Measurements from ENCODE around the gene STAU1.
A peak's percentile ranks its signal among the peaks of the same experiment; 100 is the strongest.

The STAU1 gene, protein sequence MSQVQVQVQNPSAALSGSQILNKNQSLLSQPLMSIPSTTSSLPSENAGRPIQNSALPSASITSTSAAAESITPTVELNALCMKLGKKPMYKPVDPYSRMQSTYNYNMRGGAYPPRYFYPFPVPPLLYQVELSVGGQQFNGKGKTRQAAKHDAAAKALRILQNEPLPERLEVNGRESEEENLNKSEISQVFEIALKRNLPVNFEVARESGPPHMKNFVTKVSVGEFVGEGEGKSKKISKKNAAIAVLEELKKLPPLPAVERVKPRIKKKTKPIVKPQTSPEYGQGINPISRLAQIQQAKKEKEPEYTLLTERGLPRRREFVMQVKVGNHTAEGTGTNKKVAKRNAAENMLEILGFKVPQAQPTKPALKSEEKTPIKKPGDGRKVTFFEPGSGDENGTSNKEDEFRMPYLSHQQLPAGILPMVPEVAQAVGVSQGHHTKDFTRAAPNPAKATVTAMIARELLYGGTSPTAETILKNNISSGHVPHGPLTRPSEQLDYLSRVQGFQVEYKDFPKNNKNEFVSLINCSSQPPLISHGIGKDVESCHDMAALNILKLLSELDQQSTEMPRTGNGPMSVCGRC

DNA sequence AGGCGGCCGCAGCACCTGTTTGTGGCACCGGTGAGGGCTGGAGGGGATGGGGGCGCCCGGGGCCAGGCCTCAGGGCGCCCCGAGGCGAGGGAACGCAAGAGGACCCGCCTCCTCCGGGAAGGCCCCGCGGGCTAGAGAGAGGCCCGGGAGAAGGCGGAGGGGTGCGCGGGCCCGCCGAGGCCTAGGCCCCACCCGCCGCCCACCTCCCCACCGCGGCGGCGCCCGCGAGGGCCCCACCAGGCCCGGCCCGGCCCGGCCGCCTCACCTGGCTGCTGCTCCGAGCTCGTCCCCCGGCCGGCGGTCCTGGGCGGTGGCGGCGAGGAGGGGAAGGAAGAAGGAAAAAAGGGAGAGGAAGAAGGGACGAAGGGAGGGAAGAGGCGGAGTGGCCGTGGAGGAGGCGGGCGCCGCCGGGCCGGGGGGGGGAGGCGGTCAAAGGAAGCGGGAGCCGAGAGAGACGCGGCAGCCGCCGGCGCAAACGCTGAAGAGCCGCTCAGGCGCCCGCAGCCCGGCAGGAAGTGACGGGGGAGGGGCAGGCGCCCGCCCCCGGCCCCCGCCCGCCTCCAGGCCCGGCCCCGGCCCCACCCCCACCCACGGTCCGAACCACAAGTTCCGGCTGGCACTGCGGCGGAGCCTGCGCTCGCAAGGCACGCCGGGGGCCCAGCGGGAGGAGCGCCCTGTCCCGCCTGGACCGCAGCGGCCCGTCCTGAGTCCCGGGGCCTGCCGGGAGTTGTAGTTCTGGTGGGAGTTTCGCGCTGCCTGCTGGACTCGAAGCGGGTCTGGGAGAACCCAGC, at the start of gene STAU1:
STAU1 (minus strand) TSS at position 484 of the 791 bp plus-strand sequence. CDS start 22,133 bp downstream, outside the sequence.
- DNase-seq = peak; percentile 94

DNA sequence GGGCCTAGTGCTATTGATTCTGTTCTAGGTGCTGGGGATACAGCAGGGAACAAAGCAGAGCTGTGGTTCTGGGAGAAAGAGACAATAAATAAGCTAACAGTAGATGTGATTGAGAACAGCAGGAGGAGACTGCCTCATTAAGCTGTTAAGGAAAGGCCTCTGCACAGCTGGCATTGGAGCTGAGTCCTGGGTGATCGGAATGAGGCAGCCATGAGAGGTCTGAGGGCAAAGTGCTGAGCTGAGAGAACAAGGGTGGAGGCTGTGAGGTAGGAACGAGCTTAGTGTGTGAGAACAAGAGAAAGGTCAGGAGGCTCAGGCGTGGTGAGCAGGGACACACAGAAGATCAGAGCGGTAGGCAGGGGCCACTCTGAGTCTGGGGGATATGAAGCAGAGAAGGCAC, 49.4 kb upstream of the STAU1 start:
- DNase-seq = no peak

DNA sequence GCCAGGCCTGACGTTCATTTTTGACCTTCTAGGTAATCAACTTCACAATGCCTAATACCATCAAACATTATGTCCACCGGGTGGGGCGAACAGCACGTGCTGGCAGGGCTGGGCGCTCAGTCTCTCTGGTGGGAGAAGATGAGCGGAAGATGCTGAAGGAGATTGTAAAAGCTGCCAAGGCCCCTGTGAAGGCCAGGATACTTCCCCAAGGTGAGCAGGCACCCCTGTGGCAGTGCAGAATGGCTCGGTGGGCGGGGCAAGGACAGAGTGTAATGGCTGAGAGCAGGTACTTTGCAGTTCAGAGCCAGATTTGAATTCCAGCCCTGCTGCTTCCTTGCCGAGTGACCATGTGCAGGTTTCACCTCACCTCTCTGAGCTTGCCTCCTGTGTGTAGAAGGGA, 48.2 kb upstream of the STAU1 start:
- no peak for DNase-seq

DNA sequence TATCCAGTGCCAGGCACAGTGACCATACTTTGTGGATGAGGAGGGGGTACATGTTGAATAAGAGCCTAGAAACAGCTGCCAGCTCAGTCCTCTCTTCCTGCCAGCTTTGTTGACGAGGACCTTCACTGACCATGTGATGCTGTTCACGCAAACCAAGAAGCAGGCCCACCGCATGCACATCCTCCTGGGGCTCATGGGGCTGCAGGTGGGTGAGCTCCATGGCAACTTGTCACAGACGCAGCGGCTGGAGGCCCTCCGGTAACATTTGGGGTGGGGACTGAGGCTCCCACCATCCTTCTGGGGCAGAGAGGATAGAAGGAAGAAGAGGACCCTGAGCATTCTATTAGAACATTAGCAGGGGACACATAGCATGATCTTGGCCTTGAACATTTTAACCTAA, 46.7 kb upstream of the STAU1 start:
- no peak for DNase-seq

DNA sequence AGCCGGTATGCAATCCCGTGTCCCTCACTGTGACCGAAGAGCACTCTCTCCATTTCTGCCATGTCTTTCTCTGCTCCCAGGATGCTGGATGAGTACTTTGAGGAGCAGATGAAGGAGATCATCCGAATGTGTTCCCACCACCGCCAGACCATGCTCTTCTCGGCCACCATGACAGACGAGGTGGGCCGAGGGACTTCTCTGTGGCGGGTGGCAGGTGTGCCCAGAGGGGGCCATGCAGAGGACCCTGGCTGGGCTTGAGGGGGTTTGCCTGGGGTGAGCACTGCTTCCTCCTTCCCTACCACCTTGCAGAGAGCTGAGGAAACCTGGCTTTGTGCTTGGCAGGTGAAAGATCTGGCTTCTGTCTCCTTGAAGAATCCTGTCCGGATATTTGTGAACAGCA, 45.1 kb upstream of the STAU1 start:
- DNase-seq = no peak

DNA sequence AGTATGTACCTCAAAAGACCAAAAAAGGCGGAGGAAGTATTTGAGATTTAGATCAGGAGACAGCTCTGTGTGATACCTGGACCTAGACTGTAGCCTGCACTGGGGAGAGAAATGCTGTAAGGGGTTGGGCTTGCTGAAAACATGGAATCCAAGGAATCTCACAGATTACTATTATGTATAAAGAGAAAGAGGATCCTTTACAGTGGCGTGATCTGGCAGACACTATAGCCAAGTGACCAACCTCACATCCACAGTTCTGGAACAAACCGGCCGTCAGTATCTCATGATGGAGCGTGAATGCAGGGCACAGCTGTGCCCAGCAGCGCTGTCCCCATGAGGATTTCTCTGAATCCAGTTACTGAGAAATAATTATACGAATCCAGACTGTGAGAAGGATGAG, 43.3 kb upstream of the STAU1 start:
- no peak for DNase-seq

DNA sequence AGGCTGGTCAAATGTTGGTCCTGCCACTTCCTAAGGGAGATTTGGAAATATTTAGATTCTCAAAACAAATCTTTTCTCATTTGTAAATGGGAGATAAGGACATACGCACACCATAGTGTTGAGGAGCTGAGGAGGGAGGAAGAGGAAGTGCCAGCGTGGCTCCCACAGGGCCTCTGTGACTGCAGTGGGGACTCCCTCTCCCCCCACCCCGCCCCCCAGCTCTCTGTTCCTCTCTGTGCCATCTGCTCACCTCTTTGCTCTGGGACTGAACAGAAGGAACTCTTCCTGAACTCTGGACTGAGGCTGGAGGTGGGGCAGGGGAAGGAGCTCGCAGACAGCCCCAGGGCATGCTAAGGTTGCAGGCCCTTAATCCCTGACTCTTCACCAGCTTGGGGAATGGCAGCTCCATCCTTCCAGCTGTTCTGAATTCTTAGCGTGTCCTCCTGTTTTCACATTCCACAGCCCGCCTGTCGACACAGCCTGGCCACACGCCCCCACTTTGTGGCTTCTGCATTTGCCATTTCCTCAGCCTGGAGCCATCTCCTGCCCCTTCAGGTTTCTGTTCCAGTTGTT, 42.5 kb upstream of the STAU1 start:
- no peak for DNase-seq

DNA sequence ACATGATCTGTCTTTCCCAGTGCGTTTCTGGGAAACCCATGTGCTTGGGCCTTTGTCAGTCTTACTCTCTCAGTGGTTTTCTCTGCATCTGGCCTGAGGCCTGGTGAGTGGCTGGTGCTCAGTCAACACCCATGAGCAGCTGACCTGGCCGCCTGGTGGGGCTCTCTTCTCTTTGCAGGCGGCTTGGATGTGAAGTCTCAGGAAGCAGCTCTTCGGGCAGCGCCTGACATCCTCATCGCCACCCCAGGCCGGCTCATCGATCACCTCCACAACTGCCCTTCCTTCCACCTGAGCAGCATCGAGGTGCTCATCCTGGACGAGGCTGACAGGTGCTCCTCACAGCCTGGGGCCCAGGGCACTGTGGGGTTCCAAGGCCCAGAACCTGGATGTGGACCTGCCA, 41.9 kb upstream of the STAU1 start:
- DNase-seq = no peak

DNA sequence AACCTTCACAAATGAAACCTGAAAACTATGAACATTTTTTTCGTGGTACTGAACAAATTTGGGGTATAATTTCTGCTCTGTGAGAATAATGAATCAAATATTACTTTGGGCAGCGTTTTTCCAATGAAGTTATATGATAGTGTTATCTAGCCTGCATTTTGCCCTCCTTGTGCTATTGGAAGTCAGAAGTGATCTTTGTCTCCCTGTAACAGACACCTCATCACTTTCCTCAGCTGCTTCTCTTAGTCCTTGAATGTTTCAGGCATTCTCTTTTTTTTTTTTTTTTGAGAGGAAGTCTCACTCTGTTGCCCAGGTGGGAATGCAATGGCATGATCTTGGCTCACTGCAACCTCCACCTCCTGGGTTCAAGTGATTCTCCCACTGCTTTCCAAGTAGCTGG, 41.2 kb upstream of the STAU1 start:
- no peak for DNase-seq

DNA sequence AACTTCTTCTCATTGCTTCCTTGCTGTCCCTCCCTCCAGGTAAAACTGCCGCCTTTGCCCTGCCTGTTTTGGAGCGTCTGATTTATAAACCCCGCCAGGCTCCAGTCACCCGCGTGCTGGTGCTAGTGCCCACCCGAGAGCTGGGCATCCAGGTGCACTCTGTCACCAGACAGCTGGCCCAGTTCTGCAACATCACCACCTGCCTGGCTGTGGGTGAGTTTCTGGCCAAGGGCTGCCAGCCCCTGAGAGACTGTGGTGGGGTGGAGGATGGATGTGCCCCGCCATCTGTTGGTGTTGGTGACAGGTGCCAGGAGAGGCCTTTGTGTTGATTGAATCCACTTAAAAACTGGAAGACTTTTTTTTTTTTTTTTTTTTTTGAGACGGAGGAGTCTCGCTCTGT, 40.5 kb upstream of the STAU1 start:
- no peak for DNase-seq

DNA sequence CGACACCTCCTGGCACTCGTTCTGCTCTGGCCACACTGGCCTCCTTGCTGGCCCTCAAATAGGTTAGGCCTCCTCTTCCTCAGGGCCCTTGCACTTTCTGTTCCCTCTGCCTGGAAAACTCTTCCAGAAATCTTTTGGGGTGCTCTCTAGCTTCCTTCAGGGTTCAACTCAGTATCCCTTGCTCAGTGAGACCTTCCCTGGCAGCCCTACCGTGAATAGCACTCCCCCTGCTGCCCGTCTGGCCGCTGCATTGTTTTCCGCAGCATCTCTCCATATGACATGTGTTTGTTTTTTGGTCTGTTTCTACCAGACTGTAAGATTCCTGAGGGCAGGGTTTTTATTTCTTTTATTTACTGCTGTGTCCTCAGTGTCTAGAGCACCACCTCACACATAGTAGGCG, 37.8 kb upstream of the STAU1 start:
- DNase-seq = no peak

DNA sequence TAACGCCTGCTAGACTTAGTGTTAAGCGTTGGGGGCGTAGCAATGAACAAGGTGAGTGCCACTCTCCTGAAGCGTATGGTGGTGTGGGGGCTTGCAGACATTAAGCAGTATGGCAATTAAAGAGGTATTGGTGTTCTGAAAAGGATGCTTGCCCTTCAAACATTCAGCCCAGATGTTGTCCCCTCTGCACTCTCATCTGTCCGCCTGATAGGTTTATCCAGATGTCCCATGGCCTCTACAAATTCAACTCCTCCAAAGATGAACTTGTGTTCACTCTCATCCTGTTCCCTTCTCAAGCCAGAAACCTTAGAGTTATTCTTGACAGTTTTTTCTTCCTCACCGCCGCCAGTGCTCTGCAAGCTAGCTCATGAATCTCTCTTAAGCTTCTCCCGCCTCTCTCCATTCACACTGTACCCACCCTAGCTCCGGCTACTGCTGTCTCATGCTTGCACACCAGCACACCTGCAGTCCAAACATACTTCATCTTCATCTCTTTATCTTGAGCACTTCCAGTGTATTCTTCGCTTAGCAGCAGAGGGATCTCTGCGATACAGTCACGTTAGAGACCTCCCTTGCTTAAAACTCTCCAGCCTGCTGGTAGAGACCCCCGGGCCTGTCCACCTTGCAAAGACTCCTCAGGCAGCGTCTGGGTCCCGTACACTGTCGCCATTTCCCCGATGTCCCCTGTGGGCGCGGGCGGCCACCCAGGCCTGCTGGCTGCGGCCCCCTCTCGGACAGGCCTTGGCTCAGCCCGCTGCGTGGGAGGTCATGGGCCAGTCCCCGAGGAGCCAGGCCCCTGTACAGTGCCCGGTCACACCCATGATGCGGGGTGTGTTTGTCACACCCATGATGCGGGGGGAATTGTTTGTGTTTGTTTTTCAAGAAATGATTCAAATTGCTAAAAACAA, 32.0 kb upstream of the STAU1 start:
- no peak for DNase-seq

DNA sequence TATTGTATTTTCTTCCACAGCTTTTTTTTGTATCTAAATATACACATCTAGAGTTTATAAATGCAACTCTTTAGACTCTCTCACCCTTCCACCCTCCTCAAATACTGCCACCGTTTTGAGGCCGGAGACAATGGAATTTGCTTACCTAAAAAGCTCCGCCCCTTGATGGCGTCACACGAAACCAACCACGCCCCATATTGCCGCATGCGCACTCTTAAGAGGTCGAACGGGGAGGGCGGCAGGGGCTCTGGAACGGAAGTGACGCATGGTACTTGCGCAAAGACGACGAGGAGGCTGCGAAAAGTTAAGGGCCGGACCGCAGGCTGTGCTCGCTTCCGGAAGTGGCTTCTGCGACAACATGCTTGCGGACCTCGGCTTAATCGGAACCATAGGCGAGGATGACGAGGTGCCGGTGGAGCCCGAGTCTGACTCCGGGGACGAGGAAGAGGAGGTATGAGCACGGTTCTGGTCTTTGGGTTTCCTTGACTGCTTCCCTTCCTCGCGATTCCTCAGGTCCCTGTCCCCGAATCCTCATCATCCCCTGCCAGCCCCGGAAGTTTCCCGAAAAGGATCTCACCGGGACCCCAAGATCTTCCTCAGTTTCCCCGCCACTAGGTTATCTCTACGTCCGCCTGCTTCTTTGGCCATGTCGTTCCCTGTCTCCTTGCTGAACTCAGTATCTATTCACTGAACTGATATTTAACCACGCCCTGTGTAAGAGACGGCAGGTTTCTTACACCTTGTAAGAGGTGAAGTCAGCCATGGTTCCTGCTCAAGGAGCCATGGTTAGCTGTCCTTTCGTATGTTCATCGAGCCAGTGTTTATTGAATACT, 31.2 kb upstream of the STAU1 start, which contains the start of gene DDX27:
DDX27 (plus strand) TSS at position 326 of the 833 bp plus-strand sequence; CDS start at position 359, 33 bp downstream.
- peak; percentile 97 for DNase-seq

DNA sequence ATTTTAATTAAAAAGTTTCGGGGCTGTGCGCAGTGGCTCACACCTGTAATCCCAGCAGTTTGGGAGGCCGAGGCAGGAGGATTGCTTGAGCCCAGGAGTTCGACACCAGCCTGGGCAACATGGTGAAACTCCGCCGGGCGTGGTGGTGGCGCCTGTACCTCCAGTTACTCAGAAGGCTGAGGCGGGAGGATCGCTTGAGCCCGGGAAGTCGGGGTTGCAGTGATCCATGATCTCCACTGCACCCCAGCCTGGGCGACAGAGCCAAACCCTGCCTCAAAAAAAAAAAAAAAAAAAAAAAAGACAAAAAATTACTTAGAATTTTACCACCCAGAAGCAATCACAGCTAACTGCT, 30.6 kb upstream of the STAU1 start:
- peak; percentile 16 for DNase-seq

DNA sequence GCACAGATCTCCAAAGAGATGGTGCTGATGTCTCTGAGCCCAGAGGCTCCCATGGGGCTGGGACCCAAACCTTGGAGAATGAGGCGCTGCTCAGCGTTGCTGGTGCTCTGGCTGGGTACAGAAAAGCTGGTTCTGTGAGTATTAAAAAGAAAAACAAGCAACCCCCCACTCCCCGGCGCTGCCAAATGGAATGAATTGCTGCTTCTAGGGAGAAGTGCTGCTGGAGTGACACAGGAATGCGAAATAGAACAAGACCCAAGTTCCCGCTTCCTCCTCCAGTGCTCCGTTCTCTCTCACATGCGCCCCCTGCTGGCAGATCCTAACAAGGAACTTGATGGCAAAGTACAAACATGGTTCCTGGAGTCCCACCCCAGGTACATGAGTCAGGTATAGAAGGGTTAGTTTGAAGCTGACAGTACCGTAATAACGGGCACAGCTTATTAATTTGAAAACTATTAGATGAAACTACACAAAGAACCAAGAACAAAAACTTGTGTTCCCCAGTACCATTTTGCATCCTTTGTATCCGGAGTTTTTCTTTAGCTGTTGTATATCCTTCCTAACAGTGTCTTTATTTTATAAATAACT, 29.0 kb upstream of the STAU1 start:
- DNase-seq = peak; percentile 94

DNA sequence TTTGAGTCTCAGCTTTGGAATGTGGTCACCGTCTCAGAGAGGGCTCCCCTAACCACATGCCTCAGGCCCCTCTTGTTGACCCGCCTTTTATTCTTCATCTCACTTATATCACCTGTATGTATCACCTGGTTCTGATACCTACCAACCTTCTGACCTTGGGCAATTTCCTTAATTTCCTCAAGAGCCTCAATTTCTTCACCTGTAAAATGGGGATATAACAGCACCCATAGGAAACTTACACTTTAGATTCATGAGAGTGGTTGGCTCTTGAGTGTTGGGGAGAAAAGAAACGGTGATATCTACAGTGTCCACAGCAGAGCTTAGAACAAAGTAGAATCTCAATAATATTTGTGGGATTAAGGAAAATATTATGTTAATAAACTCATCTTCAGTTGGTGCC, 27.1 kb upstream of the STAU1 start:
- DNase-seq = no peak

DNA sequence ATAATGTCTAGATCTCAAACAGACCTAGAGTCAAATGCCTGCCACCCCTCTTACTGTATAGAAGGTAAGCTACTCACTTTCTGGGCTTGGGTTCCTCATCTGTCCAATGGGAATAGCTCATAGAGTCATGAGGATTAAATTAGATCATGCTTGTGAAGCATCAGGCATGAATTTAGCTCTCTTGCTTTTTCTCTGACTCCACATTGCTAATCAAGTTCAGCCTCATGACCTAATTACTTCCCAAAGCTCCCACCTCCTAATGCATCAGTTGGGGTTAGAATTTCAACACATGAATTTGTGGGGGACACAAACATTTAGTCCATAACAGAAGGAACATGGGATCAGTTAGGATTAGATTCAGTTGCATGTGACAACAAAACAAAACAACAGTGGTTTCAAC, 26.4 kb upstream of the STAU1 start:
- no peak for DNase-seq

DNA sequence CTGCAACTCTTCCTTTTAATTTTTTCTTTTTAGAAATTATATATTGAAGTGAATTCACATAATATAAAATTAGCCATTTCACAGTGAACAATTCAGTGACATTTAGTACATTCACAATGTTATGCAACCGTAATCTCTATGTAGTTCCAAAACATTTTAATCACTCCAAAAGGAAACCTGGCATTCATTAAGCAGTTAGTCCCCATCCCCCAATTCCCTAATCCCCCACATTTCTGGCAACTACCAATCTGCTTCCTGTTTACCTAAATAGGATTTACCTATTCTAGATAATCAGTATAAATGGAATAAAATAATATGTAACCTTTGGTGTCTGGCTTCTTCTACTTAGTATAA, 22.6 kb upstream of the STAU1 start:
- DNase-seq = no peak

DNA sequence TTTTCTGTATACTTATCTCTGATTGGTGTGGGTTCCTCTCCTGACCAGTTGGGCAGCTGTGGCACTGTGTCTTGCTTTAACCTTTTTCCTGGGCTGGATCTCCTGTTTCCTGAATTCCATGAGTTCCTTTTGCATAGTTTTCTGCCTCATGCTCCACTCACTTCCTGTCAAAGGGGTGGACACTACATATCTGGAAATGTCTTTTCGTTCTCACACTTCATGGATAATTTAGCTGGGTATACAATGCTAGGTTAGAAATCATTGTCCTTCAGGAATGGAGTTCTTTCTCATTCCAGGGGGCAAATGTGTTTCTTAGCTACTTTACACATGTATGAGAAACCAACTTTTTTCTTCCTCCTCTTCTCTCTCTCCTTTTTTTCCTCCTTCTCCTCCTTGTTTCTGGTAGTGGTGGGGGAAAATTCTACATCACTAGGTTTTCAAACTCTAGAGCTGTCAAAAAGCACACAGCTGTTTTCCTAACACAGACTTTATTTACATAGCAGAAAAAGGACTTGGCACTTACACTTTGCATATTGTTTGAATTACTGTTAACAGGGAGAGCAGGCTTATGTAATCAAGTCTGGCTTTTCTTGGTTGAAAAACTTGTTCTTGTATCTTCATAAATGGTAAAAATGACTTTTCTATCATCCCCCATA, 22.1 kb upstream of the STAU1 start:
- no peak for DNase-seq

DNA sequence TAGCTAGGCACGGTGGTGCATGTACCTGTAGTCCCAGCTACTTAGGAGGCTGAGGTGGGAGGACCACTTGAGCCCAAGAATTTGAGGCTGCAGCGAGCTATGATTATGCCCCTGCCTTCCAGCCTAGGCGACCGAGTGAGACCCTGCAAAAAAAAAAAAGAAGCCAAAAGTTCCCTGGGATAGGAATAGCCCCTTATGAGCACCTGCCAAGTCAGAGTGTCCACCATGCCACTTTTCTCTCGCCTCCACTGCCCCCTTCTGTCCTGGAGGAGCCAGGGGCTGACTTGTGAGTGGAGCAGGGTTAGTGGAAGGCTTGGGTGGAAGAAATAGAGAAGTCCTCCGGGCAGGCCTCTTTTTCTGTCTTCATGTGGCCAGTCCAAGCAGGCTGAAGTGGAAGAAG, 18.9 kb upstream of the STAU1 start:
- DNase-seq = peak; percentile 7

DNA sequence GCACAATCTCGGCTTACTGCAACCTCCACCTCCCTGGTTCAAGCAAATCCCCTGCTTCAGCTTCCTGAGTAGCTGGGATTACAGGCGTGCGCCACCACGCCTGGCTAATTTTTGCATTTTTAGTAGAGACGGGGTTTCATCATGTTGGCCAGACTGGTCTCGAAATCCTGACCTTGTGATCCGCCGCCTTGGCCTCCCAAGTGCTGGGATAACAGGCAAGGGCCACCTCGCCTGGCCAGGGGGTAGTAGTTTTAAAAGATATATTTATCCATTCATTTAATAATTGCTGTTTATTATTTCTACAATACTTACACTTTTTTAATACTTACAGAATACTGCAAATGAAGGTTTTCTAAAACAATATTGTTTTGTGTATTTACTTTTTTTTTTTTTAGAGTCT, 15.6 kb upstream of the STAU1 start:
- no peak for DNase-seq

Data from stimulated activated CD4-positive, alpha-beta T cell treated with anti-CD3 and anti-CD28 coated beads, Interleukin-1b, Interleukin-23, amount 100 ng/mL, for 48 hours (primary cell).